Left forelimb (tissue), 1 donor: Measurements from ENCODE around the gene RDH12.
"Not testable (repeated sequence)": the region's sequence is repeated elsewhere in the genome, so short reads cannot be mapped to it uniquely, and the experiment has no call there.

ENCODE experiments used
- DNase-seq: peaks from one replicate; pipeline ENCODE4 v3.0.0-alpha.2; 2018; ENCODE audit warnings: low spot score

RDH12 gene

DNA sequence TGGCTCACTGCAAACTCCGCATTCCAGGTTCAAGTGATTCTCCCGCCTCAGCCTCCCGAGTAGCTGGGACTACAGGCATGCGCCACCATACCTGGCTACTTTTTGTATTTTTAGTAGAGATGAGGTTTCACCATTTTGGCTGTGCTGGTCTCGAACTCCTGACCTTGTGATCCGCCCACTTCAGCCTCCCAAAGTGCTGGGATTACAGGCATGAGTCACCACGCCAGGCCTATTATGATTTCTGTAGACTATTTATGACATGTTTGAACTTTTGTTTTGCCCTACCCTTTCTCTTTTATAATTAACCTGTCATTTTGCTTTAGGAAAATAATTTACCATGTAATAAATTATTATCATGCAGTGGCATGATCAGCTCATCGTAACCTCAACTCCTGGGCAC, at the start of gene RDH12:
Gene RDH12, plus strand, starts transcription at position 395 of the 400 bp plus-strand sequence. CDS start 20,757 bp downstream, outside the sequence.
- not testable (repeated sequence) for DNase-seq

DNA sequence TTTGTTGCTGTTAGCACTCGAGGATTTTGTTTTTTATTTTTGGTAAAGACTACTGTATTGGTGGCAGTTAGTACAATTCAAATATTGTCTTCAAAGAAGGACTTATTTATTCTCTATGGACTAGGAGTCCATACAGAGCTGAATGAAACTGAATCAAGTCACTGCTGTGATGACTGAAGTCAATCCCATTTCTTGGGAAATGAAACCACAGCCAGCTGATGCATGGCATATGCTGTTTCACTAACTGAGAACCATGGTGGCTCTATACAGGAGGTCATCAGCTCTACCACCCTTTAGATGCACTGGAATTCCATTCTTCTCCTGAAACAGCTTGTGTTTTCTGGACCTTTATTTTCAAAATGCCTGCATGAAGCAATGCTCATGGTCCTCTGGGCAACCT, 49.5 kb upstream of the RDH12 start:
- DNase-seq = no peak

DNA sequence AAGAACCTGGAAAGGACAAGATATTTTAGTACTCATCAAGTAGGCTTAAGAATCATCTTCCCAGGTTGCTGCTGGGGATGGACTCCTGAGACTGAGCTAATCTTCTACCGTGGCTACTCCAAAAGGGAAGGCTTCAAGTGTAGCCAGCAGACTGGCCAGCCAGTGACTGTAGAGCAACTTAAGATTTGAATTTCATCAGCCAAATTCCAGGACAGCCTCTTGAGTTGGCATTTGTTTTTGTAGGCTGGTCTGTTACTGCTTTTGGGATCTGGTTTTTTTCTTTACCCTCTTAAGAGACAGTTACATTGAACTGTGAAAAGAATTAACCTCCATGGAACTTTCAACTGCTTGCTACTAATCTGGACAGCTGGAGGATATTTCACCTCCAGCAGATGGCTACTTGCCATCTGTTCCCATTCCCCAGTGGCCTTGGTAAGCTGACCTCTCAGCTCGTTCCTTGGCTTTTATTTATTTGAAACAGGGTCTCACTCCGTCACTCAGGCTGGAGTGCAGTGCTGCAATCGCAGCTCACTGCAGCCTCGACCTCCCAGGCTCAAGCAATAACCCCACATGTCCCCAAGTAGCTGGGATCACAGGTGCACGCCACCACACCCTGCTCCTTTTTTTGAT, 47.9 kb upstream of the RDH12 start:
- DNase-seq = no peak

DNA sequence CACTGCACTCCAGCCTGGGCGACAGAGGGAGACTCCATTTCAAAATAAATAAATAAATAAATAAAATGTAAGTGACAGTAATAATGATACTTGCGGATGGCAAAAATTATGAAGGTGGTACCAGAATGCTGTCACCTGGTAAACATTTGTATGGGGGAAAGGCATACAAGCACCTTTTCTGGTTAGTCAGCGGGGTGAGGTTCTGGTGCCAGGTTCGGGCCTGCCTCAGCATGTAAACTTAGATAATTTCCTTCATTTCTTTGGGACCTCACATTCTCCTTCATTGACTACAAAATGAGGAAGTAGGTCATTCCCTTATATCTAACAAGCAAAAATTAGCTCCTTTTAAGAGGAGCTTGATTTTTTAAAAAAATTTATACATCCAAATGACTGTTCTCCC, 38.1 kb upstream of the RDH12 start:
- no peak for DNase-seq

DNA sequence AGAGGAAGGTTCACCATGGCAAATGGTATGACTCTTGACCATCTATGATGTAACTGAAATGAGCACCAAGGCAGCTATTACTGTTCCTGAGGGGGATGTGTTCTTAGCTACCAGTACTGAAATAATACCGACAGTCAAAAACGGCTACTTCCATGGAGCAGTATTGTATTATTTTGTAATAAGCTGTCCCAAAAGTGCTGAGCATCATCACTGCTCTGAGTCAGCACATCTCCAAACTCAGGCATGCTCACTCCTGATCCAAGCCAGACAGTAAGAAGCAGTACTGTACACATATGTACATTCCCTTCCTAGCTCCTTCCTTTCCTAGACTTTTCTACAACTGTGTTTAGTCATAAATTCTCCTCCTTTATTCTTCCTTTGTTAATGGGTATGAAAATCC, 35.8 kb upstream of the RDH12 start:
- DNase-seq = no peak

DNA sequence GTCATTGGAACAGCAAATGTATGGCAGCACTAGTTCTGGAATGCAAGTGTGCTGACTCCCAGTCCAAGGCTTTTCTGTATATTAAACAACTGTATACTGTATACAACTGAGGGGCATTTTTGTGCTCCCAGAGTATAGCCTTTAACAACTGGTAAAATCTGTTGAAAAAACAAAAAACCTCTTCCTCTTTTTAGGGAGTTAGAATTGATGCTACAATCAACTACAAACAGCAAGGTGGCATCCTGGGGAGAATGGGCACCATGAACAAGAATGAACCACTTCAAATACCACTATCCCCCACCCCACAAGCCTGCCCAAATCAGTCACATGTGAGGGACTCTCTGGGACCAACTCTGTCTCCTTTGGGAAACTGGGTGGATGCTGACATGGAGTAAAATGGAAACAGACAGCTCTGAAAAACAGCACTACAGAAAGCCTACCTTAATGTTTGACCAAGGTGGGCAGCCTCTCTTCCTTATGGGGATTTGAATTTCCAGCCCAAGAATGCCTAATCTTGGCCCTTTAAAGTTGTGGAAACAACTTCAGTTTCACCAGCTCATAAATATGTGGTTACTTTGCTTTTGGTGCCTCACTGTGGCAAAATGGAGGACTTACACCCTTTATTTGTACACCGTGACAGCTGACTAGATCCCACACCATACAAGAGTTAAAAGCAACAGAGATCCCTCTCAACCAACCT, 34.8 kb upstream of the RDH12 start:
- DNase-seq = no peak

DNA sequence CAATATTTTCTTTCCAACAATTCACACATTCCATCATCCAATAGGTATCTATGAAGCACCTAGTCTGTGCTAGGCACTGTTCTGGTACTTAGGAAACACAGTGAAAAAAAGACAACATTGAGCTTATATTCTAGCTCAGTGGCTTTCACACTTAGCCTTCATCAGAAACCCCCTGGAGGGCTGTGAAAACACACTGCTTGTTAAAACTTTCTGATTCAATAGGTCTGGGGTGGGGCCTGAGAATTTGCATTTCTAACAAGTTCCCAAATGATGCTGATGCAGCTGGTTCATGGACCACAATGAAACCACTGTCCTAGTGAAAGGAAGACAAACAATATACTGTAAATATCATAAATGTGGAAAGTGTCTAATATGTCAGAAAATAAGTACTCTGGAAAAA, 33.1 kb upstream of the RDH12 start:
- DNase-seq = no peak

DNA sequence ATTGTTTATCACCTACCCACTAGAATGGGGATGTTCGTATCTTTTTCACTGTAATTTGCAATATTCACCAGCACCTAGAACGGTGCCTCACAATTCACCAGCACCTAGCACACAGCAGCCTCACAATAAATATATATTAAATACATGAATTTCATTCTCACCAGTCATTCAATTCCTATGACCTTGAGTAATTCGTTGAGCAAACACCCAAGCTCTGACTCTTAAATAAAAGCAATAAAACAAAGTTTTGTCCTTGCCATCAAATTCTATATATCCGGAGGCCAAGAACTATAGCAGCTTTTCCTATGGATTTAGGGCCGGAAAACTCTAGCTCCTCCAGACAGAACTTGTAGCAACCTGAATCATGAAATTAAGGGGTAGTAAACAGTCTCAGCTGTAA, 28.2 kb upstream of the RDH12 start:
- DNase-seq = no peak

DNA sequence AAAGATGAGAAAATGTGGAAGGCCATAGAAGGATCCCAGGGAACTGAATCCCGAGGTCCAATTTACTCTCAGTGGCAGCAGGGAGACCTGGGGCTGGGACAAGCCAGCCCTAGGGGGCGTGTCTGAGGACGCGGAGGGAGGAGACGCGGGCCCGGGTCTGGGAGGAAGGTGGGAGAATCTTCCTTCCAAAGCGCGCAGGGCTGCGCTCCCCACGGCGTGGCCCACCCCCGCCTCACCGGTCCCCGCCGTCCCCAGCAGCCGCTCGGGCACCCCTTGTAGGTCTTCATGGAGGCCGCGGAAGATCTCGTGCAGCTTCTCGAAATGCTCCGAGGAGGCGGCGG, 27.6 kb upstream of the RDH12 start:
- DNase-seq = no peak

DNA sequence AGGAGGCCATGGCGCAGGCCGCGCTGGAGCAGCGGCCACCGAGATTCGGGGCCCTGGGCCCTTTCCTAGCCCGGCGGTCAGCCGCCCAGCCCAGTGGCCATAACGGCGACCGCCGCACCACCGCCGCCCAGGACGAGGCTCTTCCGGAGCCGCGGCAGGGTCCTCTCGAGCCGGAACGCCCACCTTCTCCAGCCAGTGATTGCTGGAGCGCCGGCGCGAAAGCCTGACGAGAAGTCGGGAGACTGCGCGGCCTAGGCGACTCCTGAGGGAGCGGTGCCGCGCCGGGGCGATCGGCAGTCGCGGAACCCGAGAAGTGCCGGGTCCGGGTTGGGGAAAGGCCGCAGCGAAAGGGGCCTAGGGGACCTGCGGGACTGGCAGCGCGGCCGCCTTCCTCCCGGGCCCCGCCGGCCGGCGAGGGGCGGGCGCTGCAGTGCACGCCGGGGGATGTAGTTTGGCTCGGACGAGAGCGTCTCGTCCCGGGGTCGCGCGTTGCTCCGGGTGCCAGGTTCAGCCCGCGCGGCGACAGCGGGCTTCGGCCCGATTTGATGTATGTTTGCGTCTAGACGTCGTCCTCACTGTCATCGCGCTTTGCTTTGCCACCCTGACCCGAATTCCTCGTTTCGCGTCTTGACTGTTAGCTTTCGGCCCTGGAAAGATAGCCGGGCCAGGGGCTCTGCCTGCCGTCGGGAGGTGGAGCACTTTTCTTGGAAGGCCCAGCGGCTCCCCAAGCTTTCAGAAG, 27.0 kb upstream of the RDH12 start, which contains the start of gene VTI1B:
Gene VTI1B, minus strand, starts transcription at position 153 of the 739 bp plus-strand sequence. Its CDS starts 143 bp downstream, at position 10.
- peak; percentile 96 for DNase-seq

DNA sequence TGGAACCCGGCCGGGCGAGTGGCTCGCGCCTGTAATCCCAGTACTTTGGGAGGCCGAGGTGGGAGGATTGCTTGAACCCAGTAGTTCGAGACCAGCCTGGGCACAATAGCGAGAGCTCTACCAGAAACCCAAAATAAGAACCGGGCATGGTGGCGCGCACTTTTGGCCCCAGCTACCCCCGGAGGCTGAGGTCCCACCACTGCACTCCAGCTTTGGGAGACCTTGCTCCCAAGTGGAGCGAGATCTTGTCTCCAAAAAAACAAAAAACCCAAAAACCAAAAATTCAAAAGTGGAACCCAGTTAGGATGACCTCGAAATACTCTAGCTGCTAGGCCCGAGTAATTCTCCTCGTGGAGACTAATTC, 26.5 kb upstream of the RDH12 start:
- no peak for DNase-seq

DNA sequence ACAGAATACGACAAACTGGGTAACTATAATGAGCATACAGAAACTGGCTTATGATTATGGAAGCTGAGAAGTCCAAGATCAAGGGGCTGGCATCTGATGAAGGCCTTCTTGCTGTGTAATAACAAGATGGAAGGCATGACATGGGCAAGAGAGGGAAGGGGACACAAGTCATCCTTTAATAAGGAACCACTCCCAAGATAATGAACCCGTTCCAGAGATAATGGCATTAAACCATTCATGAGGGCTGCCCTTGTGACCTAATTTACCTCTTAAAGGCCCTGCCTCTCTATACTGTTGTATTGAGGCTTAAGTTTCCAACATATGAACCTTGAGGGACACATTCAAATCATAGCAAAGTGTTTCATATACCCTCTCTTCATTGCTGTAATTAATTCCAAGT, 22.7 kb upstream of the RDH12 start:
- DNase-seq = no peak

DNA sequence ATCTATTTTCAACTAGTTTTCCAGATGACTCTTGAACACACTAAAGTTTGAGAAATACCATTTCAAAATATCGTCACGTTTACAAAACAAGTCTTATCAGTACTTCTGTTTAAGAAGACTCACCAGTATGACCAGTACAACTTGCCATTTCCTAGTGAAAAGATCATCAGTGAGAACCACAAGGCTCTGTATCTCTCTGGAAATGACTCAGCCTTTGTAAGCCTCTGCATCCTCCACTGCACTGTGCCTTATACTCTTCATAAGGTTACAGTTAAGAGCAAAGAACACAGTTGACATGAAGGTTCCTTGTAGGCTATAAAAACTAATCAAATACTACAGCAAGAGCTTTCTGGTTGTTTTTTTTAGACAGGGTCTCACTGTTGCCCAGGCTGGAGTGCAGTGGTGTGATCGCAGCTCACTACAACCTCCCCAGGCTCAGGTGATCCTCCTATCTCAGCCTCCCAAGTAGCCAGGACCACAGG, 21.5 kb upstream of the RDH12 start:
- DNase-seq = no peak

DNA sequence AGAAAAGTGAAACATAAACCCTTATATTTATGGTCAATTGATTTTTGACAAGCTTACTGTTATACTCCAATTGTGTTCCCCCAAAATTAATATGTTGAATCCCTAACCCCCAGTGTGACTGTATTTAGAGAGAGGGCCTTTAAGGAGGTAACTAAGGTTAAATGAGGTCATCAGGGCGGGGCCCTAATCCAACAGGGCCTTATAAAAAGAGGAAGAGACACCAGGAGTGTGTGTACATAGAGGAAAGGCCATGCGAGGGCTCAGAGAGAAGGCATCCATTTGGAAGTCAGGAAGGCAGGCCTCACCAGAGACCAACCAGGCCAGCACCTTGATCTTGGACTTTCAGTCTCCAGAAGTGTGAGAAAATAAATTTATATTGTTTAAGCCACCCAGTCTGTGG, 20.7 kb upstream of the RDH12 start:
- no peak for DNase-seq

DNA sequence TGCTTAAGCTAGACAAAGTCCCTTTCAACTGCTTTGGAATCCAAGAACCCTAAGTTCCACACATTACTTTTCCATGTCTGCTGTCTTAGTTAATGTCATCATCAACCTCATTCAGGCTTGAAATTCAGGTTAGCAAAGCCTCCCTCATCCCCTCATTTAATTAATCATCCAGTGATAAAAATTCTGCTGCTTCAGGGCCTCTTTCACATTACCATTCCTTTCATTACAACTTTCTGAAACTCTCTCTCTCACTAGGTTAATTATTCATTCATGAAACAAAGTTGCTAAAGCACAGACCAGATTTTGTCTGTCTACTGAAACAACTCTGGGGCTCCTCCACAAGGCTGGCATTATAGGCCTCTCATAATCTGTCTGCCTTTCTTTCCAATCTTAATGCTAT, 17.8 kb upstream of the RDH12 start:
- DNase-seq = no peak

DNA sequence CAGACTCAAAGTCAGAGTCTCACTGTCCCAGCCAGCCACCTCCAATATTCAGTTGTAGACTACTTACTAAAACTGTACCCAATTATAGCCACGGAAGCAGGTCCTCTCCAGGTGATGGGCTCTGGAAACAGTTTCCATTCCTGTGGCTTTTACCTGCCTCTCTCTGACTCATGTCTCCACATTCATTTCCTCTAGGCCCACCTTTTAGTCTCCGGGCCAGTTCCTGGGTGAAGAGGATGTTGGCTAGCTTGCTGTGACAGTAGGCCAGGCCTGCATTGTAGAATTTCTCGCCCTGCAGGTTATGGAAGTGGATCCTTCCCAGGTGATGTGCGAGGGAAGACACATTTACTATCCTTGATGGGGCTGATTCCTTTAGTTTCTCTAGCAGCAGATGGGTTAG, 11.7 kb upstream of the RDH12 start:
- no peak for DNase-seq

DNA sequence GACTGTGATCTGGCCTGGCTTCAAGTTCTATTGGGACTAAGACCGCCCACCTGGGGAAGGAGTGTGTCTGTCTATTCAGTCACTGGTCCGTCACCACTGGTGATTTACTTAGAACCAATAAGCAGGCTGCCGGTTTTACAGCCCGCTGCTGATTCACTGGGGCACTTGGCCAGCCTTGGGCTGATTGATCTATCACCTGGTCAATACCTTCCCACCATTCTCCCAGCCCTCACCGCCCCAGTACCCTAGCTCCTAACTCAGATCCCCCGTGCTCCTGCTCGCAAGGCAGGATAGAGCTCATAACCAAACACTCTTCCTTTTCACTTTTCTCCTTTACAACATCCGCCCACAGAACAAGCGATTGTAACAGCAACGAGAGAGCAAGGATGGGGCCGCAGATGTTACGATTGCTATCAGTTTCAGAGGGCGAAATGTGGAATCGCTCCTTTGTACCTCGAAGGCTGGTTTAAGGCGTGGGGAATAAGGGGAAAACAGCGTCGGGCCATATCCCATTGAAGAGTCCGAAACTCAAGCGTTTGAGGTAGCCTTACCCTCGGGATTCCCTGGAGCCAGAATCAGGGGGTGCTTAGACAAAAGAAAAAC, 6.8 kb upstream of the RDH12 start:
- peak; percentile 81 for DNase-seq

DNA sequence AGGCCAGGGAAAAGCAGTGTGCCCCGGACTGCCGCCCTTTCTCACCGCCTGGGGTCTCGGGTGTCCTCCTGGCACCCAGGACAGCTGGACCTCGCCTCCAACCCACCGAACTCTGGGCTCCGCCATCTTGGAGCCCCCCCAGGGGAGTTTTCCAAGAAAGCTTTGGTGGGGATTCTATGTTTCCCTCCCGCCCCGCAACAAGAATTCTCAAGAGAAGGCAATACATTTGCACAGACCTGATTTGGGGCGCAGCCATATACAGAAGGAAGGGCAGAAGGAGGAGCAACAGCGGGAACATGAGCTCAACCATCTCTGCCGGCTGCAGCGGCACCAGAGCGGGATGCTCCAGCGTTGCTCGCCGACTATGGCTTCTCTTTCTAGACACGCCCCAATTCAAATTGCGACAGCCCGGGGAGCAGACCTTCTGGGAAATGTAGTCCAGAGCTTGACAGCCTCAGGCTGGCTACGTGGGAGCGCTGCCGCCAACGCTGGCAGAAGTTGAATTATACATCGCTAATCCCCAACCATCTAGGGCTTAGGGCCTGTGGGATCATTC, 6.2 kb upstream of the RDH12 start, which contains the start of gene RDH11:
Gene RDH11, minus strand, starts transcription at position 371 of the 556 bp plus-strand sequence. Its CDS starts 61 bp downstream, at position 310.
- peak; percentile 86 for DNase-seq

DNA sequence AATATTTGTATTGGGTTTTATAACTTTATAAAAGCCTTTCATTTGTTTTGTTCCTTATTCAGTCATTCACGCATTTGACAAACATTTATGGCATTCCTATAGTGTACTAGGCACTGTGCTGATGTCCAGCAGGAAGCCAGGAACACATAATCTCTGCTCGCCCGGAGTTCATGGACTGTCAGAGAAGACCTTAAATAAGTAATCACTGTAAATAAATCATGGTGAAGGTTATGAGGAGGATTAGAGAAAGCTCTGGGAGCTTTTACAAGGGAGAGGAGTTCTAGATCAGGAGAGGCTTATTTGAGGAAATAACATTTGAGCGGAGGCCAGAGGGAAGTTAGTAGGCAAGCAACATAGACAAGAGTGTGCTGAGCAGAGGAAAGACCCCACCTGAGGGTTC, 4.7 kb upstream of the RDH12 start:
- no peak for DNase-seq

DNA sequence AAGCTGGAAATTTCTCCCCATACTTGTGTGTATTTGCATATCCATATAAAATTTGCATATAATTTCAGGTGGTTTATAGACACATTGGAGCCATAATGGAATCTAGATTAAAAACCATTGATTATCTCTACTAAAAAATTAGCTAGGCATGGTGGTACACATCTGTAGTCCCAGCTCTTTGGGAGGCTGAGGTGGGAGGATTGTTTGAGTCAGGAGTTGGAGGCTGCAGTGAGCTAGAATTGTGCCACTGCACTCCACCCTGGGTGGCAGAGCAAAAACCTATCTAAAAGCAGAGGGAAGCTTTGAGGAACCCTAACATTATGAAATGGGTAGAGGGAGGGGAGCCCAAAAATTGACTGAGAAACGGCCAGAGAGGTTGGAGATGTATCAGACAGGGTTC, 3.5 kb upstream of the RDH12 start:
- no peak for DNase-seq

DNA sequence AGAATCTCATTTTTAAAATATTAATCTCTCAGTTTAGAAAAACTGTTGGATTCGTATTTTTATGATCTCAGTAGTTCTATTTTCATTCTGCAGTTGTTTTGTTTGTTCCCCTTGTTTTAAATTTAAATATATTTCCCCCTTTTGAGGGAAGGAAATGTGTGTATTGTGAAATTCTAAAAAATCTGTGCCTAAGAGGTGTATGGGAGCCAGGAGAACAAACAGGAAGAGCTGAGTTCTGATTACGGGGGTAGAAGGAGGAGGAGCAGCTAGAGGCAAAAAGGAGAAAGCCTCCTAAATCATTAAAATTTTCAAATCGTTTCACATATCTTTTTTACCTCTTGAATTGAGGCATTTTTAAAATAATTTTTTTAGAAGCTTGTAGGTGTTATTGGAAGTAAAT, 2.3 kb downstream of the RDH12 start:
- DNase-seq = no peak

DNA sequence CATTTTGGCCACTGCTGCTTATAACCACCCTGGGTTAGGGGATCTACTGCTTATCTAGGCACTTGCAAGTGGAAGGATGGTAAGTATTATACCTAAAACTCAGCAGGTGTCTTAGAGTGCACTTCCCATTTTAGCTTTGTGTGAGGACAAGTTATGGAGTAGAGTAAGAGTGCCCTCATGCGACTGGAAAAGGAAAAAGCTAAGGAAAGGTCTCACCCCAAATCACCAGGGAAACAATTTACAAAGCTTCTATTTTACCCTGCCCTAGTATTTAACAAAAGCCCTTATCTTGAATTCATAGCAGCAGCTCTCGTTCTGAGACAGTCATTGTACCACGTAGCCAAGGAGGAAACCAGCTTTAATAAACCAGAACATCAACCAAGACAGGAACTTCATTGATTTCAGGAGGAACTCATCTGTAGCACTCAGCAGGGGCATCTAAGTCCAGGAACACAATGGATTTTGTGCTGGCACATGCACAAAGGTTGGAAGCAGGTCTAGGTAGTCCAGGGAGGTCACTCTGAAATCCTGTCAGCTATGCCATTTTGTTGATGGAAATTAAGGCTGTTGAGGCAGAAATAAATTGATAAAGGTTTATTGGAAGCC, 2.9 kb downstream of the RDH12 start:
- DNase-seq = no peak
